GM21528 (cell line): ENCODE measurements around the gene FRAT1.
A peak's percentile ranks its signal among the peaks of the same experiment; 100 is the strongest.
"Not testable (repeated sequence)": the region's sequence is repeated elsewhere in the genome, so short reads cannot be mapped to it uniquely, and the experiment has no call there.

ENCODE experiments used
- ATAC-seq: cut with Tn5 transposase; IDR thresholded peaks from one replicate; pipeline ENCODE4 v1.9.1; 2021; ENCODE audit warnings: mild to moderate bottlenecking, moderate library complexity; ENCODE audit not compliant: unreplicated experiment, low FRiP score

Gene FRAT1

GRCh38 chr10:97334370-97335175 is 15.5 kb downstream of the FRAT1 start, which contains the start of gene FRAT2:
FRAT2 (minus strand) TSS chr10:97334729; CDS start chr10:97334572, 157 bp downstream.
- peak; percentile 84 for ATAC-seq

- ATAC-seq, result no peak
These were observed 16.1 kb downstream of the FRAT1 start for GRCh38 chr10:97335188-97335619.

- ATAC-seq, result no peak
These were observed 16.9 kb downstream of the FRAT1 start for GRCh38 chr10:97336006-97336405.

- ATAC-seq, result no peak
These were observed 17.4 kb downstream of the FRAT1 start for GRCh38 chr10:97336446-97336845.

GRCh38 chr10:97336942-97337831 is 18.1 kb downstream of the FRAT1 start:
- ATAC-seq, result no peak

GRCh38 chr10:97338041-97338440 is 19.0 kb downstream of the FRAT1 start:
- ATAC-seq, result no peak

- ATAC-seq, result no peak
These were observed 22.3 kb downstream of the FRAT1 start for GRCh38 chr10:97341416-97341815.

GRCh38 chr10:97343664-97344063 is 24.6 kb downstream of the FRAT1 start:
- ATAC-seq, result not testable (repeated sequence)

- ATAC-seq, result no peak
These were observed 28.2 kb downstream of the FRAT1 start for GRCh38 chr10:97347317-97347716.

- no peak for ATAC-seq
These were observed 30.9 kb downstream of the FRAT1 start for GRCh38 chr10:97349752-97350513.

- ATAC-seq, result no peak
These were observed 34.9 kb downstream of the FRAT1 start for GRCh38 chr10:97353945-97354344.

GRCh38 chr10:97355571-97355975 is 36.5 kb downstream of the FRAT1 start:
- no peak for ATAC-seq

GRCh38 chr10:97356318-97356914 is 37.3 kb downstream of the FRAT1 start:
- ATAC-seq, result no peak

GRCh38 chr10:97356918-97357317 is 37.8 kb downstream of the FRAT1 start:
- no peak for ATAC-seq

- no peak for ATAC-seq
These were observed 39.3 kb downstream of the FRAT1 start for GRCh38 chr10:97358349-97358748.

GRCh38 chr10:97358781-97359180 is 39.7 kb downstream of the FRAT1 start:
- ATAC-seq, result no peak

GRCh38 chr10:97360705-97361536 is 41.9 kb downstream of the FRAT1 start:
- no peak for ATAC-seq

GRCh38 chr10:97361537-97361901 is 42.4 kb downstream of the FRAT1 start:
- ATAC-seq, result no peak

- ATAC-seq, result no peak
These were observed 43.4 kb downstream of the FRAT1 start for GRCh38 chr10:97362310-97363033.
